Type B pancreatic cell (in vitro differentiated cells): Measurements from ENCODE around the gene VAPB. TPM values are rescaled to one million over a fixed set of nuclear protein-coding genes. Genes with fewer than 3 reads are reported as not detected.

ENCODE experiments used
- DNase-seq: peaks from one replicate; pipeline ENCODE4 v3.0.0; 2021; ENCODE audit warnings: mixed read lengths; ENCODE audit not compliant: unreplicated experiment; ENCODE audit errors: extremely low spot score
- H3K27ac Mint-ChIP-seq: 2 replicates; pipeline ENCODE4 v1.8.0; 2021; ENCODE audit warnings: mild to moderate bottlenecking, mixed read lengths
- H3K27me3 Mint-ChIP-seq: 2 replicates; pipeline ENCODE4 v1.8.0; 2021; ENCODE audit warnings: mixed read lengths
- H3K36me3 Mint-ChIP-seq: 2 replicates; pipeline ENCODE4 v1.8.0; 2021; ENCODE audit warnings: mixed read lengths
- H3K4me1 Mint-ChIP-seq: one replicate; pipeline ENCODE4 v1.8.0; 2021; ENCODE audit warnings: mixed read lengths; ENCODE audit not compliant: unreplicated experiment
- H3K4me3 Mint-ChIP-seq: 2 replicates; pipeline ENCODE4 v1.8.0; 2021; ENCODE audit warnings: mild to moderate bottlenecking, mixed read lengths
- H3K9me3 Mint-ChIP-seq: 2 replicates; pipeline ENCODE4 v1.8.0; 2021; ENCODE audit warnings: mixed read lengths
- total RNA-seq: library from RNA; stranded (reverse); gene quantifications from 2 replicates; pipeline ENCODE4 v1.2.1, GENCODE V29; 2021; ENCODE audit warnings: low replicate concordance
- TF ChIP-seq, protein P1 (sequence below): fragments of 200-600 bp; sonication (generic); conservative IDR thresholded peaks from 2 replicates; pipeline ENCODE4 v1.5.0; 2021; ENCODE audit warnings: antibody characterized with exemption, mild to moderate bottlenecking

Gene VAPB
- total RNA-seq, 1 donor from 2014 or later: 58.9 TPM

DNA sequence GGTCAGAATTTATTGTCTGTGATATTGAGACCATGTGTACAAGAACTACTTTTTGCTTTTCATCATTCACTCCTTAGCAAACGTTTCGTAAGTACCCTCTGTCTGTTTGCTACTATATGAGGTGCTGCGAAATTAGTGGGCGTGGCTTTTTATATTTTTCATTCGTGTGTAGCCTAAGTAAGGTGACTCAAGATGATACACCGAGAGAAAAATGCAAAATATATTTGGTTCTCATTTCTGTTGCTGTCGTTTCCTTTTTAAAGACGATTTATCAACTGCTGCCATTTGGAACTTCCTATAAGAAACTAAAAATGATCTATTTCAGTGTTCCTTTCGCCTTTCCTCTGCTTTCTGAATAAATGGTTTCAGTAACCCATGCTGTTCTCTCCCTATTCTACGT lies 61.2 kb downstream of the VAPB start:
- H3K27me3 Mint-ChIP-seq: no peaks in the 10 kb centered on the region
- DNase-seq: no peak
- H3K4me3 Mint-ChIP-seq: no peak overlapping the region
- H3K9me3 Mint-ChIP-seq: peaks cover 12% of the 10 kb centered on the region
- peaks cover 6% of the 10 kb centered on the region for H3K4me1 Mint-ChIP-seq
- H3K36me3 Mint-ChIP-seq: peaks cover 17% of the 10 kb centered on the region
- TF ChIP-seq, protein P1, sequence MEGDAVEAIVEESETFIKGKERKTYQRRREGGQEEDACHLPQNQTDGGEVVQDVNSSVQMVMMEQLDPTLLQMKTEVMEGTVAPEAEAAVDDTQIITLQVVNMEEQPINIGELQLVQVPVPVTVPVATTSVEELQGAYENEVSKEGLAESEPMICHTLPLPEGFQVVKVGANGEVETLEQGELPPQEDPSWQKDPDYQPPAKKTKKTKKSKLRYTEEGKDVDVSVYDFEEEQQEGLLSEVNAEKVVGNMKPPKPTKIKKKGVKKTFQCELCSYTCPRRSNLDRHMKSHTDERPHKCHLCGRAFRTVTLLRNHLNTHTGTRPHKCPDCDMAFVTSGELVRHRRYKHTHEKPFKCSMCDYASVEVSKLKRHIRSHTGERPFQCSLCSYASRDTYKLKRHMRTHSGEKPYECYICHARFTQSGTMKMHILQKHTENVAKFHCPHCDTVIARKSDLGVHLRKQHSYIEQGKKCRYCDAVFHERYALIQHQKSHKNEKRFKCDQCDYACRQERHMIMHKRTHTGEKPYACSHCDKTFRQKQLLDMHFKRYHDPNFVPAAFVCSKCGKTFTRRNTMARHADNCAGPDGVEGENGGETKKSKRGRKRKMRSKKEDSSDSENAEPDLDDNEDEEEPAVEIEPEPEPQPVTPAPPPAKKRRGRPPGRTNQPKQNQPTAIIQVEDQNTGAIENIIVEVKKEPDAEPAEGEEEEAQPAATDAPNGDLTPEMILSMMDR: no peak
- no peak overlapping the region for H3K27ac Mint-ChIP-seq

DNA sequence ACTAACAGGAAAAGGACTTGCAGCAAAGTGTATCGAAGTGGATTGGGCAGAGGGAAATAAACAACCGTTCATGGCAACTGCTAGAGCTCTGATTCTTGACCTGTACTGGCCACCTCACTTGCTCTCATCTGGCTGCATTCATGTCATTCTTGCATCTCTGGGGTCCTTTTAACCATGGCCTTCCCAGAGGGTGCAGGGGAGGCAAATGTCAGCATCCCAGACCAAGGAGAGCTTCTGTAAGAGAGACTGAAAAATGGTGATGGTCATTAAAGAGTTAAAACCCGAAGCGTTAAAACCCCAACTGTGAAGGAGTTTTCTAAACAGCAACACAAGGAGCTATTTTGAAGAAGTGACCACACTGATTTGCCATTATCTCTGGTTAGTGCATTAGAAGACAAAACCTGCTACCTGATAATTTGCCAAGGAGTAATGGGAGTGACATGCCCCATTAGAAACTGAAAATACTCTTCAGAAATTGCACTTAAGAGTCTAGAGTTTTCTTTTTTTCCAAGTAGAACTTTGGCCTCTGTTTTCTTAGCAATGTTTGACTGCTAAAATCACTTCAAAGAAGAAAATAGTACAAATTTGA lies 63.7 kb downstream of the VAPB start:
- DNase-seq: no peak
- peaks cover 21% of the 10 kb centered on the region for H3K36me3 Mint-ChIP-seq
- no peaks in the 10 kb centered on the region for H3K27me3 Mint-ChIP-seq
- peaks cover 16% of the 10 kb centered on the region for H3K4me1 Mint-ChIP-seq
- TF ChIP-seq, protein P1: no peak
- peaks cover 12% of the 10 kb centered on the region for H3K9me3 Mint-ChIP-seq
- no peak overlapping the region for H3K4me3 Mint-ChIP-seq
- H3K27ac Mint-ChIP-seq: no peak overlapping the region

DNA sequence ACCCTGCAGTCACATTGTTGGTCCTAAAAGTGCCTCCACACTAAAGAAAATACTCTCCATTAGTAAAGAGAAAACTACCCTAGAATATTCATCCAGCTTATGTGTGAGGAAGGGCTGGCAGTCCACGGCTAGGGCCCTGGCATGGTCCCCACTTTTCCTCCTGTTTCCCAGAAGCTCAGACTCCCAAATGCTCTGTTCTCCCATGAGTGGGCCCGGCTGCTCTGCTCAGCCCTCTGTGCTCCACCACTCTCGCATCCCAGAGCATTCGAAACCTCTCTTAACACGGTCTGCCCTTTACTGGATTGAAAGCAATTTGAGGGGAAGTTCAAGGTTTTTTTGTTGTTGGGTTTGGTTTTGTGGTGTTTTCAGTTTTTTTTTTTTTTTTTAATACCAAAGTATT lies 64.4 kb downstream of the VAPB start:
- Mint-ChIP-seq H3K4me1 (peaks cover 19% of the 10 kb centered on the region), H3K27me3 (no peaks in the 10 kb centered on the region), H3K4me3 (no peak overlapping the region), H3K9me3 (peaks cover 12% of the 10 kb centered on the region), H3K27ac (no peak overlapping the region), H3K36me3 (peaks cover 16% of the 10 kb centered on the region)
- TF ChIP-seq, protein P1: no peak
- DNase-seq: no peak

DNA sequence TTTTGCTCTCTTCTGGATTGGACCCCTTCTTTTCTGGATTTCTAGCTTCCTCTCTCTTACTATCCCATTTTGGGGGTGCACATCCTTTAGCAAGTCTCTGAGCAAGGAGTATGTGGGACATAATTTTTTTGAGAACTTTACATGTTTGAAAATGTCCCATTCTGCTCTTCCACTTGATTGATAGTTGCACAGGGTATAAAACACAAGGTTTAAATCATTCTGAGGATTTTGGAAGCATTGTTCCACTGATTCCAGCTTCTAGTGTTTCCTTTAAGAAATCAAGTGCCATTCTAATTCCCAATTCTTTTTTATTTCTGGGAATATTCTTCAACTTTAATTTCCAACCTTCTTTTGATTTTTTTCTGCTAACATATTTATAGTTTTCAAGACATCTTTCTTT lies 65.4 kb downstream of the VAPB start:
- Mint-ChIP-seq H3K27ac (no peak overlapping the region), H3K27me3 (no peaks in the 10 kb centered on the region), H3K9me3 (peaks cover 12% of the 10 kb centered on the region), H3K4me1 (peaks cover 25% of the 10 kb centered on the region), H3K4me3 (no peak overlapping the region), H3K36me3 (peaks cover 16% of the 10 kb centered on the region)
- no peak for DNase-seq
- TF ChIP-seq, protein P1: no peak

DNA sequence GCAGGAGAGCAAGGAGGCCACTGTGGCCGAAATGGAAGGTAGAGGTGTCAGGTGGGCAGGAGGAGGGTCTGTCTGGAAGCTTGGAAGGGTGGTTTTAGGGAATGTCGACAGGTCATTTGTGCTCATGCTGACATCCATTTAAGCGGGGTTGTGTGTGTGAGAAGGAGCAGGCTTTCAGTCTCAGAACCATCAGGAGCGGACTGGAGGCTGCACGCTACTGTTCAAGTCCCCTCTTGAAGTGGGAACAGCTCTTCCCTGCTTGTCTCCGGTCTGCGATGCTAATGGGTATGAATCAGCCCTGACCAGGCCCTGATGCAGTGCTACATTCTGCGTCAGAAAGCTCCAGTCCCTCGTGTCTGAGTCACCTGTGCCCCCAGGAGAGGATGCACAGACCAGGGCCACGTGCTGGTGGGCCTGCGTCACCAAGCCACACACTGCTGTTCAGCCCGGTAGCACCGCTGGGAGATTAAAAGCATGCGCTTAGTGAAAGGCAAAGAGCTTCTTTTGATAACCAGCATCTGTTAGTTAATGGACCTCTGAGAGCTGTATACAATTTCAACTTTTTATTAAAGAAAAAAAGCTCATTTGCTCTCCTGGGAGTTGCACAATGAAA lies 68.2 kb downstream of the VAPB start:
- peaks cover 12% of the 10 kb centered on the region for H3K9me3 Mint-ChIP-seq
- TF ChIP-seq, protein P1: no peak
- H3K36me3 Mint-ChIP-seq: peaks cover 16% of the 10 kb centered on the region
- peak overlapping the region; percentile 21 for H3K27ac Mint-ChIP-seq
- H3K4me3 Mint-ChIP-seq: no peak overlapping the region
- H3K27me3 Mint-ChIP-seq: no peaks in the 10 kb centered on the region
- no peak for DNase-seq
- peaks cover 23% of the 10 kb centered on the region for H3K4me1 Mint-ChIP-seq
